SK-N-SH treated with all-trans-retinoic acid at 6 μM for 48 hours (cell line): ENCODE results near the gene FCER2.

Experiments used
- BACH2 ChIP-seq: fragments of 250-450 bp; sonication (Bioruptor Pico); IDR thresholded peaks from 2 replicates; pipeline ENCODE4 v1.9.0; 2021; ENCODE audit warnings: mild to moderate bottlenecking, borderline replicate concordance
- PPARA ChIP-seq: fragments of 250-450 bp; sonication (Bioruptor Pico); IDR thresholded peaks from 2 replicates; pipeline ENCODE4 v1.5.0; 2020; ENCODE audit warnings: mild to moderate bottlenecking, borderline replicate concordance
- RARB ChIP-seq: fragments of 250-450 bp; sonication (Bioruptor Pico); IDR thresholded peaks from 2 replicates; pipeline ENCODE4 v1.8.0; 2021; ENCODE audit warnings: mild to moderate bottlenecking, moderate library complexity
- TOX ChIP-seq: fragments of 250-450 bp; sonication (Bioruptor Pico); IDR thresholded peaks from 2 replicates; pipeline ENCODE4 v1.8.0; 2021; ENCODE audit warnings: mild to moderate bottlenecking, moderate library complexity, borderline replicate concordance

- TF ChIP-seq PPARA (CRISPR knock-in tag) (no peak), BACH2 (no peak), TOX (CRISPR knock-in tag) (no peak), RARB (CRISPR knock-in tag) (no peak)
Measured at GRCh38 chr19:7687177-7687576, 14.8 kb downstream of the FCER2 start.
